Hepatocyte (in vitro differentiated cells): ENCODE data around the gene CLTB. TPM values are rescaled to one million over a fixed set of nuclear protein-coding genes. Genes with fewer than 3 reads are reported as not detected.

Source experiments
- DNase-seq: peaks from one replicate; pipeline ENCODE4 v3.0.0-alpha.2; 2016; ENCODE audit warnings: low spot score
- H2AFZ ChIP-seq: fragments of 200-600 bp; sonication (generic); 2 replicates; pipeline ENCODE4 v1.6.0; 2016; ENCODE audit warnings: antibody characterized with exemption, mild to moderate bottlenecking
- H3K27ac ChIP-seq: fragments of 200-600 bp; sonication (generic); 2 replicates; pipeline ENCODE4 v1.5.1; 2016; ENCODE audit warnings: mild to moderate bottlenecking
- H3K27me3 ChIP-seq: fragments of 200-600 bp; sonication (generic); 2 replicates; pipeline ENCODE4 v1.6.1; 2016
- H3K36me3 ChIP-seq: fragments of 200-600 bp; sonication (generic); replicated peaks from 2 replicates; pipeline ENCODE4 v1.5.1; 2016; ENCODE audit warnings: low read depth; ENCODE audit not compliant: insufficient read depth
- H3K4me1 ChIP-seq: fragments of 200-600 bp; sonication (generic); 2 replicates; pipeline ENCODE4 v1.5.1; 2016; ENCODE audit warnings: mild to moderate bottlenecking, moderate library complexity; ENCODE audit not compliant: insufficient read depth
- H3K4me2 ChIP-seq: fragments of 200-600 bp; sonication (generic); 2 replicates; pipeline ENCODE4 v1.6.0; 2016
- H3K4me3 ChIP-seq: fragments of 200-600 bp; sonication (generic); 2 replicates; pipeline ENCODE4 v1.5.1; 2016; ENCODE audit warnings: mild to moderate bottlenecking
- H3K79me2 ChIP-seq: fragments of 200-600 bp; sonication (generic); 2 replicates; pipeline ENCODE4 v1.6.0; 2017; ENCODE audit warnings: mild to moderate bottlenecking
- H3K9me2 ChIP-seq: fragments of 200-600 bp; sonication (generic); replicated peaks from 2 replicates; pipeline ENCODE4 v1.6.0; 2017; ENCODE audit warnings: mild to moderate bottlenecking; ENCODE audit not compliant: insufficient read depth
- H3K9me3 ChIP-seq: fragments of 200-600 bp; sonication (generic); 2 replicates; pipeline ENCODE4 v1.5.1; 2016; ENCODE audit warnings: low read depth, mild to moderate bottlenecking
- H4K20me1 ChIP-seq: fragments of 200-600 bp; sonication (generic); 2 replicates; pipeline ENCODE4 v1.6.0; 2016; ENCODE audit warnings: mild to moderate bottlenecking; ENCODE audit not compliant: insufficient read depth, poor library complexity, severe bottlenecking
- EZH2 ChIP-seq: fragments of 200-600 bp; sonication (generic); IDR thresholded peaks from 2 replicates; pipeline ENCODE4 v1.6.1; 2016; ENCODE audit warnings: antibody characterized with exemption, mild to moderate bottlenecking, borderline replicate concordance
- EZH2phosphoT487 ChIP-seq: fragments of 200-600 bp; sonication (generic); IDR thresholded peaks from one replicate; pipeline ENCODE4 v1.6.1; 2018; ENCODE audit warnings: antibody characterized with exemption, mild to moderate bottlenecking, low read depth, moderate library complexity; ENCODE audit not compliant: unreplicated experiment, severe bottlenecking
- WGBS: methylation state at CpG from one replicate; pipeline ENCODE4 v1.1.6; 2016; ENCODE audit warnings: low lambda C conversion rate; ENCODE audit errors: missing lambda C conversion rate; 5-methylcytosine and 5-hydroxymethylcytosine counted together
- polyA plus RNA-seq: library from polyadenylated mRNA; unstranded; fragments of >200 nt; fragmentation: Nextera tagmentation; extraction: Ambion mirVana; gene quantifications from 2 replicates; pipeline ENCODE4 v1.2.1, GENCODE V29; 2016
- total RNA-seq: library from RNA; depleted of rRNA; stranded (reverse); fragments of >200 nt; gene quantifications from 2 replicates; pipeline ENCODE4 v1.2.3, GENCODE V29; 2014
- TF ChIP-seq, protein P1 (sequence below): fragments of 200-600 bp; sonication (generic); IDR thresholded peaks from 2 replicates; pipeline ENCODE4 v1.5.1; 2016; ENCODE audit warnings: antibody characterized with exemption, mild to moderate bottlenecking; ENCODE audit not compliant: poor library complexity

Gene CLTB
- total and polyA plus RNA-seq, 2 experiments from 2014 or later = 131 to 284 TPM

DNA sequence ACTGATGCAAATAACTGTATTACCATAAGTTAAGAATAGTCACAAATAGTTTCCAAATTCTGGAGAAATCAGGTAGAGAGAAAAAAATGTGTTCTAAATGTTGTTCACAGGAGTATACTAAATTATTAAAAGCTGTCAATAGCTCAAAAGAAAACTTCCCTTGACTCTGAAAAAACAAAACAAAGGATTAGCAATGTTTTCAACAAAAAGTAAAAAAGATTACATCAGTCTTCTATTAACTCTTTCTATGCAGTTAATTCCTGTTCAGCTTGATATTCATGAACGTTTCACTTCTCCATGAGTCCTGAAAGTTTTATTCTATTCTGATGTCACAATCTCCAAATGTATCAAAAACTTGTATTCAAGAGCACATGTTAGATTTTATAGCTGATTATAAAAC lies 9.5 kb upstream of the CLTB start:
- H3K36me3 ChIP-seq = no peaks in the 10 kb centered on the region
- no peak for DNase-seq
- no peaks in the 10 kb centered on the region for H3K27me3 ChIP-seq
- no peak overlapping the region for H3K4me2 ChIP-seq
- peak overlapping the region; percentile 86 for H3K27ac ChIP-seq
- no peaks in the 10 kb centered on the region for H4K20me1 ChIP-seq
- H2AFZ ChIP-seq = no peak overlapping the region
- no peak overlapping the region for H3K4me3 ChIP-seq
- H3K79me2 ChIP-seq = no peaks in the 10 kb centered on the region
- peaks cover 4% of the 10 kb centered on the region for H3K4me1 ChIP-seq
- no peaks in the 10 kb centered on the region for H3K9me3 ChIP-seq
- no peaks in the 10 kb centered on the region for H3K9me2 ChIP-seq
- 94% methylated on average over 1 of the region's 1 CpG for WGBS
- TF ChIP-seq, protein P1, sequence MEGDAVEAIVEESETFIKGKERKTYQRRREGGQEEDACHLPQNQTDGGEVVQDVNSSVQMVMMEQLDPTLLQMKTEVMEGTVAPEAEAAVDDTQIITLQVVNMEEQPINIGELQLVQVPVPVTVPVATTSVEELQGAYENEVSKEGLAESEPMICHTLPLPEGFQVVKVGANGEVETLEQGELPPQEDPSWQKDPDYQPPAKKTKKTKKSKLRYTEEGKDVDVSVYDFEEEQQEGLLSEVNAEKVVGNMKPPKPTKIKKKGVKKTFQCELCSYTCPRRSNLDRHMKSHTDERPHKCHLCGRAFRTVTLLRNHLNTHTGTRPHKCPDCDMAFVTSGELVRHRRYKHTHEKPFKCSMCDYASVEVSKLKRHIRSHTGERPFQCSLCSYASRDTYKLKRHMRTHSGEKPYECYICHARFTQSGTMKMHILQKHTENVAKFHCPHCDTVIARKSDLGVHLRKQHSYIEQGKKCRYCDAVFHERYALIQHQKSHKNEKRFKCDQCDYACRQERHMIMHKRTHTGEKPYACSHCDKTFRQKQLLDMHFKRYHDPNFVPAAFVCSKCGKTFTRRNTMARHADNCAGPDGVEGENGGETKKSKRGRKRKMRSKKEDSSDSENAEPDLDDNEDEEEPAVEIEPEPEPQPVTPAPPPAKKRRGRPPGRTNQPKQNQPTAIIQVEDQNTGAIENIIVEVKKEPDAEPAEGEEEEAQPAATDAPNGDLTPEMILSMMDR = no peak
- TF ChIP-seq EZH2 (no peak), EZH2phosphoT487 (no peak)

DNA sequence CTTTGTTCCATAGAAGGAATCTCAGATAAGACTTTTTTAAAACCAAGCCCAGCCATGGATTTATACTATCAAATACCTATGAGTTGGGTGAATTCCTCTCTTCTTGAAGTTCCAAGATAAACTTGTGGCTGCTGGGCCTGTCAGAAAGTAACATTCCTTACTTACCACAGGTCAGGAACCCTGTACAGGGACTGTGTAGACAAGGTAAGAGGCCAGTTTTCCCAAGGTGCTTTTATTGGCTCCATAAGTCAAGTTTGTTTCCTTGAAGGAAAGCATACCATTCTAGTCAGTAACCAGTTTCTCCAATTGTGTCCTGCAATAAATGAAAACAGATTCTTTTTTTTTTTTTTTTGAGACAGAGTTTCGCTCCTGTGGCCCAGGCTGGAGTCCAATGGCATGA lies 8.8 kb upstream of the CLTB start:
- Histone ChIP-seq H3K36me3 (no peaks in the 10 kb centered on the region), H3K4me1 (peaks cover 4% of the 10 kb centered on the region), H3K9me3 (no peaks in the 10 kb centered on the region), H4K20me1 (no peaks in the 10 kb centered on the region), H3K4me2 (no peak overlapping the region), H3K79me2 (no peaks in the 10 kb centered on the region), H3K9me2 (no peaks in the 10 kb centered on the region), H2AFZ (no peak overlapping the region), H3K27ac (peak overlapping the region; percentile 90), H3K4me3 (no peak overlapping the region), H3K27me3 (no peaks in the 10 kb centered on the region)
- TF ChIP-seq EZH2phosphoT487 (no peak), EZH2 (no peak)
- TF ChIP-seq, protein P1 = no peak
- peak; percentile 58 for DNase-seq
- 89% methylated on average over 1 of the region's 1 CpG for WGBS

DNA sequence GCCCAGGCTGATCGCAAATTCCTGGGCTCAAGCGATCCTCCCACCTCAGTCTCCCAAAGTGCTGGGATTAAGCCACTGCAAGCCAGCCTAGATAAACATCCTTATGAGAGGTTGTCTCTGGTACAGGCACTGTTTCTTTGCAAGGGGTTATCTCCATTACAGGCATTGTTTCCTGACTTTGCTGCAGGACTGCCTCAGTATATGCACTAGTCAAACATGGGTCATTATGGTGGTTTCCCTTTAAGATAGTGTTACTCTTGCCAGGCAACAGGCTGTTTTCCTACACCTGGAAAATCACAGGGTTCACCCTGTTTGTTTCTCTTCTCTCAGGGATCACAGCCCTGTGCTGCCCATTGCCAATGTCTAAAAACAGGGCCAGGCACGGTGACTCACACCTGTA lies 7.8 kb upstream of the CLTB start:
- Histone ChIP-seq H3K4me2 (no peak overlapping the region), H3K4me1 (peaks cover 4% of the 10 kb centered on the region), H3K79me2 (no peaks in the 10 kb centered on the region), H3K4me3 (no peak overlapping the region), H3K9me2 (no peaks in the 10 kb centered on the region), H3K36me3 (no peaks in the 10 kb centered on the region), H3K9me3 (no peaks in the 10 kb centered on the region), H3K27ac (peak overlapping the region; percentile 90), H3K27me3 (no peaks in the 10 kb centered on the region), H4K20me1 (no peaks in the 10 kb centered on the region), H2AFZ (no peak overlapping the region)
- TF ChIP-seq, protein P1 = no peak
- TF ChIP-seq EZH2 (no peak), EZH2phosphoT487 (no peak)
- no peak for DNase-seq
- WGBS = 79% methylated on average over 3 of the region's 3 CpGs
